LNCAP (cell line): Measurements from ENCODE around the gene NR6A1.

Experiments used
- TF ChIP-seq, protein P1 (sequence below): fragments of 450-650 bp; IDR thresholded peaks from 2 replicates; pipeline ENCODE4 v1.5.1; 2017; ENCODE audit warnings: mild to moderate bottlenecking

Gene NR6A1

GRCh38 chr9:124485936-124486335 is 285.2 kb downstream of the NR6A1 start:
- TF ChIP-seq, protein P1, sequence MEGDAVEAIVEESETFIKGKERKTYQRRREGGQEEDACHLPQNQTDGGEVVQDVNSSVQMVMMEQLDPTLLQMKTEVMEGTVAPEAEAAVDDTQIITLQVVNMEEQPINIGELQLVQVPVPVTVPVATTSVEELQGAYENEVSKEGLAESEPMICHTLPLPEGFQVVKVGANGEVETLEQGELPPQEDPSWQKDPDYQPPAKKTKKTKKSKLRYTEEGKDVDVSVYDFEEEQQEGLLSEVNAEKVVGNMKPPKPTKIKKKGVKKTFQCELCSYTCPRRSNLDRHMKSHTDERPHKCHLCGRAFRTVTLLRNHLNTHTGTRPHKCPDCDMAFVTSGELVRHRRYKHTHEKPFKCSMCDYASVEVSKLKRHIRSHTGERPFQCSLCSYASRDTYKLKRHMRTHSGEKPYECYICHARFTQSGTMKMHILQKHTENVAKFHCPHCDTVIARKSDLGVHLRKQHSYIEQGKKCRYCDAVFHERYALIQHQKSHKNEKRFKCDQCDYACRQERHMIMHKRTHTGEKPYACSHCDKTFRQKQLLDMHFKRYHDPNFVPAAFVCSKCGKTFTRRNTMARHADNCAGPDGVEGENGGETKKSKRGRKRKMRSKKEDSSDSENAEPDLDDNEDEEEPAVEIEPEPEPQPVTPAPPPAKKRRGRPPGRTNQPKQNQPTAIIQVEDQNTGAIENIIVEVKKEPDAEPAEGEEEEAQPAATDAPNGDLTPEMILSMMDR, result no peak

DNA sequence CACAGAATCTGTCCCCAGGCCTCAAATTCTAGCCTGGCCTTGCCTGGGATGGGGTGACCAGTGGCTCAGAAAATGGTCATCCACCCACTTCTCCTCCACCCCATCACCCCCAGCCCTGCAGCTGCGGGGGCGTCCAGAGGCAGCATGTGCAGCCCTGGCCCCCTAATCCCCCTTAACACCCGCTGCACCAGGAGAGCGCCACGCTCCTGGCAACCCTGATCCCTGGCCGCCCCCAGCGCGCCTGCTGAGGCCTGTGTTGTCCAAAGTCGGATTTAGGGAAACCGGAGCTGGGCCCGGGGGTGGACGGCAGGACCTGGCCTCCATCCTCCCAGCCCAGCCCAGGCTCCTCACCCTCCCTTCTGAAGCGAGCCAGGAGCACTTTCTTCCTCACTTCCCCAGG is 285.9 kb downstream of the NR6A1 start:
- TF ChIP-seq, protein P1, result no peak

DNA sequence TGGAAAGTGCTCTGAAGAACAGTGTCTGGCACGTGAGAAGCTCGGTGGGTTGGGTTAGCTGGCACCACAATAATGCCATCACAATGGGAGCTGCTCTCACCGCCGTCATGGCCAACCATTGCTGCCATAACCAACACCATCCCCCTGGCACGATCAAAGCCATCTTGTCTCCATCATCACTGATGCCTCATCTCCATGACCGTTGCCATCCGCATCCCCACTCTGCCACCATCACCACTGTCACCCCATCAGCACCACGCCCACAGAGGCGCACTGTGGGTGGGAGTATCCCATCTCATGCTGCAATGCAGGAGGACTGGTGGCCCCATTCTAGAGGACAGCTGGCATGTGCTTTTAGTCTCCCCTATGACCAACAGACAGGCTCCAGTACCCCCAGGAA is 287.6 kb downstream of the NR6A1 start:
- TF ChIP-seq, protein P1, result no peak

- TF ChIP-seq, protein P1, result no peak
Measured at GRCh38 chr9:124482431-124483031, 288.6 kb downstream of the NR6A1 start.

DNA sequence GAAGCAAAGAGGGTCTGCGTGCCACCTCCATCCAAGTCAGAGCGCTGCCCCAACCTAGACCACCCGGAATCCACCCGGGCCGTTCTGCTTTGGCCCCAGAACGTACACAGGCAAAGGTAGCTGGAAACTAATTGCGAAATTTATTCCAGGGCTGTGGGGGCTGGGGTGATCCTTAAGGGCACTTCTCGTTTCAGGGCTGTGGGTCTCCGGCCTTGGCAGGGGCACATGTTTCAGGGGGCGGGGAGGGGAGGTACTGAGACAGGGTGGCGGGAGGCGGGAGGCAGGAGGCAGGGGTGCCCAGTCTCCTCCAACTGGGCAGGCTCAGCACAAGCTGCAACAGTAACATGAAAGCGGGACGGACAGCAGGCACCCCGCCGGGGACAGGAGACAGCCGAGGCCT is 290.0 kb downstream of the NR6A1 start:
- TF ChIP-seq, protein P1, result no peak

DNA sequence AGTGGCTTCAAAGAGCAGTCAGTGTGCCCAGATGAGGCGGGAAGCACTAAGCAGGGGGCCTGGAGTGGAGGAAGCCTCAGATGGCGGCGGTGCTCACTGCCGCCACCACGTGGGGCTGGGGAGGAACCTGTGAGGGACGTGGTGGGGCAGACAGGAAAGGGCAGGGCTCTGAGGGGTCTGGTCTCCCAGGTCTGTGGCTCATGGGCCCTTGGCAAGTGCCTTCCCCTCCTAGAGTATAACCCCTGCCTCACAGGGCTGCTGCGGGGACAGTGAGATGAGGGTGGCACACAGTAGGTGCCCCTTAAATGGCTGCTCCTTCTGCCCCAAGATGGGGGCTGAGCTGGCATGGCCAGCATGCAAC is 290.5 kb downstream of the NR6A1 start:
- TF ChIP-seq, protein P1, result peak; percentile 41

DNA sequence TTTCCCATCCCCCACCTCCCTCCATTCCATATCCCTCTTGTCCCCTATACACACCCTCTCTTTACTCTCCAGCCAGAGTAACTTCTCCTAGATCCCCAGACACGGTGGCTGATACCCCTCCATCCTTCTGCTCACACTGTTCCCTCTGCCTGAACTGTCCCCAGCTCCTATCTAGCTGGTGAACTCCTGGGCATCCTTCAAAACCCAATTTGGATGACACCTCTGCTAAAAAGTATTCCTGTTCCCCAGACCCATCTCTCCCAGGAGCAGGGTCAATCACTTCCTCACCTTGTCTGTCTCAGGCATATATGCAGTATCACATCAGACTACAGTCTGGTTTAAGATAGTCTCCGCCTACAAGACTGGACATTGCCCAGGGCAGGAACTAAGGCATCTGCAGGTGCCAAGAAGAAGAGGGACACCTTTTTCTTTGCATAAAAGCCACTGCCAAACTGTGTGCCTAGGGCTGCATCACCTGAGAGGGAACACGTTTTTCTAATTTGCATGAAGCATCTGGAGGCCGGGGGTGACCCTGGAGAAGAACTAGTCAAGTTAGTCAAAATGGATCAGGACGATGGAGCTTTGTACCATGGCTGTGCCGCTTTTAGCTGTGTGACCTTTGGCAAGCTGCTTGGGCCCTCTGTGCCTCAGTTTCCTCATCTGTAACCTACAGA is 291.0 kb downstream of the NR6A1 start:
- TF ChIP-seq, protein P1, result no peak
